K562 (cell line): ENCODE measurements around the gene KIF5A. TPM values are rescaled to one million over a fixed set of nuclear protein-coding genes. Genes with fewer than 3 reads are reported as not detected.

Experiments
- ATAC-seq: fragments of 200-7000 bp; cut with Tn5 transposase; 3 replicates; pipeline ENCODE4 v1.9.1; 2020; ENCODE audit warnings: moderate library complexity
- BruUV-seq: library from RNA; stranded (reverse); fragments of 400-500 nt; replicated peaks from 2 replicates; lab custom pipeline; 2021; lab: Mats Ljungman, UMichigan
- CTCF ChIA-PET: fragments of 300-600 bp; formaldehyde crosslinking; extraction: SDS; loops from one replicate; lab custom pipeline; 2021; ENCODE audit warnings: low intra/inter-chr PET ratio; lab: Yijun Ruan, JAX
- POLR2A ChIA-PET: fragments of 300-600, 350-650 bp; sonication (Branson Sonifier 250); formaldehyde crosslinking; extraction: SDS; loops from one replicate; lab custom pipeline; 2021; ENCODE audit warnings: antibody characterized with exemption, inconsistent platforms; lab: Yijun Ruan, JAX
- DNase-seq, 4 experiments: peaks; one replicate each; pipeline versions ENCODE4 v3.0.0 to v3.0.0-alpha.2; 2011 to 2018; ENCODE audit warnings: low spot score in 3 of 4, mixed read lengths in 3 of 4; ENCODE audit errors: extremely low read depth in 1 of 4
- FAIRE-seq: peaks from 2 replicates; lab custom pipeline; 2011; peaks lifted over from hg19 to GRCh38; lab: Jason Lieb, UNC
- H2AFZ ChIP-seq: 2 replicates; pipeline ENCODE4 v1.6.0; 2011; ENCODE audit warnings: low read depth, low read length, control low read depth, inconsistent platforms
- H3K27ac ChIP-seq: fragments of 200-600 bp; 3 replicates; pipeline ENCODE4 v1.8.0; 2011; ENCODE audit warnings: low read depth, mild to moderate bottlenecking, control low read depth, inconsistent platforms, low read length, moderate library complexity, mixed read lengths; ENCODE audit errors: extremely low read depth
- H3K27me3 ChIP-seq, 2 experiments: fragments of 300-600 bp in 1 of 2; 2 replicates in 1 of 2; 3 replicates in 1 of 2; pipeline versions ENCODE4 v1.6.0 to v1.8.0; 2011; ENCODE audit warnings: inconsistent platforms in 2 of 2, low read length in 2 of 2, mild to moderate bottlenecking in 1 of 2, mixed read lengths in 1 of 2, moderate library complexity in 1 of 2; ENCODE audit not compliant: control insufficient read depth in 2 of 2, insufficient read depth in 2 of 2
- H3K36me3 ChIP-seq: fragments of 300-600 bp; 3 replicates; pipeline ENCODE4 v1.8.0; 2011; ENCODE audit warnings: mild to moderate bottlenecking, low read length, inconsistent platforms; ENCODE audit not compliant: control insufficient read depth, insufficient read depth
- H3K4me1 ChIP-seq, 2 experiments: fragments of 200-600 bp in 1 of 2; replicated peaks in 1 of 2; 2 replicates in 1 of 2; 3 replicates in 1 of 2; pipeline versions ENCODE4 v1.5.1 to v1.8.0; 2011; ENCODE audit warnings: inconsistent platforms in 2 of 2, low read length in 2 of 2, mild to moderate bottlenecking in 1 of 2, mixed read lengths in 1 of 2, moderate library complexity in 1 of 2; ENCODE audit not compliant: control insufficient read depth in 2 of 2, insufficient read depth in 2 of 2
- H3K4me2 ChIP-seq: 2 replicates; pipeline ENCODE4 v1.6.1; 2011; ENCODE audit warnings: low read length, control low read depth, inconsistent platforms, mixed read lengths; ENCODE audit not compliant: insufficient read depth
- H3K4me3 ChIP-seq: fragments of 200-600 bp; sonication (generic), shearing (Covaris generic); 2 replicates; pipeline ENCODE4 v1.5.1; 2016; ENCODE audit warnings: control low read depth, inconsistent platforms
- H3K79me2 ChIP-seq: fragments of 200-600 bp; 3 replicates; pipeline ENCODE4 v1.8.0; 2011; ENCODE audit warnings: low read length, inconsistent platforms; ENCODE audit not compliant: control insufficient read depth, insufficient read depth
- H3K9ac ChIP-seq, 2 experiments: 2 replicates each; pipeline versions ENCODE4 v1.6.0 to v1.6.1; 2011; ENCODE audit warnings: low read depth in 2 of 2, low read length in 2 of 2, control low read depth in 1 of 2, inconsistent platforms in 1 of 2, mild to moderate bottlenecking in 1 of 2, mixed read lengths in 1 of 2; ENCODE audit not compliant: insufficient read depth in 1 of 2
- H3K9me1 ChIP-seq: one replicate; pipeline ENCODE4 v1.6.0; 2011; ENCODE audit warnings: inconsistent platforms, mild to moderate bottlenecking, low read length, moderate library complexity; ENCODE audit not compliant: control insufficient read depth, insufficient read depth
- H3K9me3 ChIP-seq: replicated peaks from 2 replicates; pipeline ENCODE4 v1.5.1; 2011; ENCODE audit warnings: low read depth, low read length, inconsistent platforms; ENCODE audit not compliant: control insufficient read depth, insufficient read depth
- H4K20me1 ChIP-seq: replicated peaks from 2 replicates; pipeline ENCODE4 v1.6.1; 2011; ENCODE audit warnings: low read length, inconsistent platforms, mixed read lengths; ENCODE audit not compliant: control insufficient read depth, insufficient read depth
- DPF2 ChIP-seq: fragments of 450-650 bp; IDR thresholded peaks from 2 replicates; pipeline ENCODE4 v1.6.1; 2016
- HINFP ChIP-seq: fragments of 450-650 bp; conservative IDR thresholded peaks from 2 replicates; pipeline ENCODE4 v1.6.1; 2016; ENCODE audit warnings: missing genetic modification characterization, low read depth, mild to moderate bottlenecking, control low read depth, missing compliant biosample characterization
- ILF3 ChIP-seq: fragments of 450-650 bp; IDR thresholded peaks from 2 replicates; pipeline ENCODE4 v1.6.1; 2018; ENCODE audit warnings: antibody characterized with exemption, mild to moderate bottlenecking, moderate library complexity, borderline replicate concordance
- SREBF2 ChIP-seq: sonication (generic); formaldehyde crosslinking; IDR thresholded peaks from 2 replicates; pipeline ENCODE4 v1.4.0; 2020; ENCODE audit warnings: mild to moderate bottlenecking, missing genetic modification reagents
- TAF1 ChIP-seq: IDR thresholded peaks from 2 replicates; pipeline ENCODE4 v1.6.1; 2011; ENCODE audit warnings: mild to moderate bottlenecking, low read length, moderate library complexity; ENCODE audit not compliant: insufficient read depth, control insufficient read depth, severe bottlenecking; ENCODE audit errors: extremely low read depth
- TBL1XR1 ChIP-seq, 2 experiments: IDR thresholded peaks; 2 replicates each; pipeline ENCODE4 v1.6.1; 2012; ENCODE audit warnings: improper control_type of control experiment in 2 of 2, low read length in 2 of 2, mild to moderate bottlenecking in 1 of 2
- TBP ChIP-seq: optimal IDR thresholded peaks from 2 replicates; pipeline ENCODE3; 2011; ENCODE audit warnings: low read depth, low read length, improper control_type of control experiment
- ZNF311 ChIP-seq: fragments of 250-450 bp; sonication (Bioruptor Pico); IDR thresholded peaks from 2 replicates; pipeline ENCODE4 v1.4.0; 2020; ENCODE audit warnings: mild to moderate bottlenecking, moderate library complexity
- WGBS: fragments of 100-300 bp; shearing (Covaris generic); methylation state at CpG from one replicate; pipeline ENCODE4 v1.1.6; 2016; ENCODE audit warnings: low coverage, mixed read lengths; ENCODE audit not compliant: insufficient coverage; ENCODE audit errors: missing lambda C conversion rate; 5-methylcytosine and 5-hydroxymethylcytosine counted together
- in situ Hi-C: fragments of 300-500 bp; cut with MboI; formaldehyde crosslinking; loops from 4 replicates; pipeline ENCODE4 v1.15.0; 2018; ENCODE audit warnings: inconsistent platforms, mixed read lengths
- intact Hi-C: fragments of 100-400 bp; cut with micrococcal nuclease; formaldehyde crosslinking; loops from 2 replicates; pipeline ENCODE4 v1.14.2; 2022
- polyA plus RNA-seq, 8 experiments: library from polyadenylated mRNA; depleted of rRNA in 4 of 8; stranded (reverse) in 5 of 8; unstranded in 3 of 8; fragments of >200 nt; fragmentation: Nextera tagmentation in 2 of 8; fragmentation: Illumina TruSeq in 1 of 8; extraction: Ambion mirVana in 2 of 8; extraction: Trizol in 1 of 8; gene quantifications; 2 replicates each; pipeline versions ENCODE4 v1.2.1 to v1.2.3, GENCODE V29; 2011 to 2014; ENCODE audit warnings: inconsistent platforms in 1 of 8, missing spikeins in 1 of 8
- total RNA-seq, 7 experiments: library from RNA; depleted of rRNA in 6 of 7; stranded (reverse); fragments of >200 nt in 6 of 7; fragmentation: Illumina TruSeq in 2 of 7; extraction: Trizol in 2 of 7; gene quantifications; 2 replicates each; pipeline versions ENCODE4 v1.2.1 to v1.2.3, GENCODE V29; 2011 to 2021; ENCODE audit warnings: low replicate concordance in 1 of 7
- TF ChIP-seq, protein P1 (sequence below): fragments of 450-650 bp; formaldehyde crosslinking; IDR thresholded peaks from 2 replicates; pipeline ENCODE4 v1.4.0; 2020; ENCODE audit warnings: mild to moderate bottlenecking
- TF ChIP-seq, protein P2 (sequence below): sonication (generic); formaldehyde crosslinking; IDR thresholded peaks from 2 replicates; pipeline ENCODE4 v1.8.1; 2023; ENCODE audit warnings: mild to moderate bottlenecking, missing genetic modification reagents
- TF ChIP-seq, protein P3 (sequence below): IDR thresholded peaks from 2 replicates; pipeline ENCODE4 v1.6.1; 2012; ENCODE audit warnings: low read depth, low read length, improper control_type of control experiment, borderline replicate concordance

The KIF5A gene
- total and polyA plus RNA-seq, 9 of the 15 experiments (the other 6 are each of a cell fraction or from before 2014, with no cell fraction given) = 3.4 to 17.7 (median 8.0) TPM

GRCh38 chr12:57620245-57620935 lies 70.5 kb downstream of the KIF5A start:
- TF ChIP-seq SREBF2 (CRISPR knock-in tag) (no peak), TBP (no peak), TAF1 (no peak), HINFP (tag) (no peak), ZNF311 (CRISPR knock-in tag) (no peak), DPF2 (no peak), ILF3 (no peak), TBL1XR1 (IDR thresholded peaks at IDR 0.05; ENCODE audit: low read length in 2 of 2) (no peak)
- TF ChIP-seq, protein P1, sequence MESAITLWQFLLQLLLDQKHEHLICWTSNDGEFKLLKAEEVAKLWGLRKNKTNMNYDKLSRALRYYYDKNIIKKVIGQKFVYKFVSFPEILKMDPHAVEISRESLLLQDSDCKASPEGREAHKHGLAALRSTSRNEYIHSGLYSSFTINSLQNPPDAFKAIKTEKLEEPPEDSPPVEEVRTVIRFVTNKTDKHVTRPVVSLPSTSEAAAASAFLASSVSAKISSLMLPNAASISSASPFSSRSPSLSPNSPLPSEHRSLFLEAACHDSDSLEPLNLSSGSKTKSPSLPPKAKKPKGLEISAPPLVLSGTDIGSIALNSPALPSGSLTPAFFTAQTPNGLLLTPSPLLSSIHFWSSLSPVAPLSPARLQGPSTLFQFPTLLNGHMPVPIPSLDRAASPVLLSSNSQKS (CRISPR knock-in tag) = no peak
- TF ChIP-seq, protein P2, sequence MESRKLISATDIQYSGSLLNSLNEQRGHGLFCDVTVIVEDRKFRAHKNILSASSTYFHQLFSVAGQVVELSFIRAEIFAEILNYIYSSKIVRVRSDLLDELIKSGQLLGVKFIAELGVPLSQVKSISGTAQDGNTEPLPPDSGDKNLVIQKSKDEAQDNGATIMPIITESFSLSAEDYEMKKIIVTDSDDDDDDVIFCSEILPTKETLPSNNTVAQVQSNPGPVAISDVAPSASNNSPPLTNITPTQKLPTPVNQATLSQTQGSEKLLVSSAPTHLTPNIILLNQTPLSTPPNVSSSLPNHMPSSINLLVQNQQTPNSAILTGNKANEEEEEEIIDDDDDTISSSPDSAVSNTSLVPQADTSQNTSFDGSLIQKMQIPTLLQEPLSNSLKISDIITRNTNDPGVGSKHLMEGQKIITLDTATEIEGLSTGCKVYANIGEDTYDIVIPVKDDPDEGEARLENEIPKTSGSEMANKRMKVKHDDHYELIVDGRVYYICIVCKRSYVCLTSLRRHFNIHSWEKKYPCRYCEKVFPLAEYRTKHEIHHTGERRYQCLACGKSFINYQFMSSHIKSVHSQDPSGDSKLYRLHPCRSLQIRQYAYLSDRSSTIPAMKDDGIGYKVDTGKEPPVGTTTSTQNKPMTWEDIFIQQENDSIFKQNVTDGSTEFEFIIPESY (CRISPR knock-in tag) = no peak
- TF ChIP-seq, protein P3, sequence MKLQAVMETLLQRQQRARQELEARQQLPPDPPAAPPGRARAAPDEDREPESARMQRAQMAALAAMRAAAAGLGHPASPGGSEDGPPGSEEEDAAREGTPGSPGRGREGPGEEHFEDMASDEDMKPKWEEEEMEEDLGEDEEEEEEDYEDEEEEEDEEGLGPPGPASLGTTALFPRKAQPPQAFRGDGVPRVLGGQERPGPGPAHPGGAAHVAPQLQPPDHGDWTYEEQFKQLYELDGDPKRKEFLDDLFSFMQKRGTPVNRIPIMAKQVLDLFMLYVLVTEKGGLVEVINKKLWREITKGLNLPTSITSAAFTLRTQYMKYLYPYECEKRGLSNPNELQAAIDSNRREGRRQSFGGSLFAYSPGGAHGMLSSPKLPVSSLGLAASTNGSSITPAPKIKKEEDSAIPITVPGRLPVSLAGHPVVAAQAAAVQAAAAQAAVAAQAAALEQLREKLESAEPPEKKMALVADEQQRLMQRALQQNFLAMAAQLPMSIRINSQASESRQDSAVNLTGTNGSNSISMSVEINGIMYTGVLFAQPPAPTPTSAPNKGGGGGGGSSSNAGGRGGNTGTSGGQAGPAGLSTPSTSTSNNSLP = no peak
- no TSS peak for BruUV-seq
- WGBS = 72% methylated on average over 13 of the region's 13 CpGs
- Histone ChIP-seq H3K27me3 (no peaks in the 10 kb centered on the region), H3K27ac (no peak overlapping the region), H3K4me3 (no peak overlapping the region), H3K79me2 (no peaks in the 10 kb centered on the region), H3K4me1 (peaks cover 34 to 41% of the 10 kb centered on the region in 2 experiments), H3K36me3 (peaks cover 11% of the 10 kb centered on the region; the same call in 2 of the 3 replicates), H3K4me2 (no peak overlapping the region), H3K9me3 (no peaks in the 10 kb centered on the region), H4K20me1 (no peaks in the 10 kb centered on the region), H3K9me1 (no peaks in the 10 kb centered on the region), H3K9ac (no peak overlapping the region), H2AFZ (no peak overlapping the region)
- DNase-seq (no peak), ATAC-seq (no peak), FAIRE-seq (no peak)
- intact Hi-C loops = loop anchor here (5.0 kb wide), 1 partner anchor 98 kb away; the partner anchor contains the start of genes DDIT3 and MBD6
- in situ Hi-C loops = no loop called here
- ChIA-PET POLR2A (interaction anchor here (0.7 to 1.4 kb wide), 8 partner anchors 8 to 256 kb away, joined by 3 to 6 read pairs (median 4); partner anchors contain the start of genes ARHGEF25, B4GALNT1, DDIT3 and TSPAN31), CTCF (interaction anchor here (2.7 kb wide), 1 partner anchor 38 kb away, joined by 36 read pairs; no protein-coding TSS in a partner anchor)
